ENCODE measurements around the gene THRB.
"Not testable (repeated sequence)": the region's sequence is repeated elsewhere in the genome, so short reads cannot be mapped to it uniquely, and the experiment has no call there.

THRB gene

GRCh38 chr3:24417730-24418129 lies 76.9 kb downstream of the THRB start:
- Histone ChIP-seq H3K4me3 (no peak overlapping the region), H3K27ac (no peak overlapping the region)

- no peak overlapping the region for H3K4me3 ChIP-seq
Measured at GRCh38 chr3:24416224-24416623, 78.4 kb downstream of the THRB start.

GRCh38 chr3:24415824-24416223 lies 78.8 kb downstream of the THRB start:
- Histone ChIP-seq H3K27ac (no peak overlapping the region), H3K4me3 (no peak overlapping the region)

More at GRCh38 chr3:24416224-24416623, 78.4 kb downstream of the THRB start:
- H3K27ac ChIP-seq, result no peak overlapping the region

GRCh38 chr3:24413662-24414061 lies 81.0 kb downstream of the THRB start:
- not testable (repeated sequence) for H3K4me3 ChIP-seq, H3K27ac ChIP-seq

- H3K4me3 ChIP-seq, result no peak overlapping the region
- no peak overlapping the region for H3K27ac ChIP-seq
Measured at GRCh38 chr3:24410860-24411259, 83.8 kb downstream of the THRB start.

- H3K4me3 ChIP-seq, result no peak overlapping the region
- no peak overlapping the region for H3K27ac ChIP-seq
Measured at GRCh38 chr3:24407980-24408680, 86.5 kb downstream of the THRB start.

GRCh38 chr3:24406900-24407299 lies 87.8 kb downstream of the THRB start:
- Histone ChIP-seq H3K4me3 (no peak overlapping the region), H3K27ac (no peak overlapping the region)

- H3K27ac ChIP-seq, result no peak overlapping the region
- no peak overlapping the region for H3K4me3 ChIP-seq
Measured at GRCh38 chr3:24405057-24405456, 89.6 kb downstream of the THRB start.

- H3K27ac ChIP-seq, result no peak overlapping the region
- no peak overlapping the region for H3K4me3 ChIP-seq
Measured at GRCh38 chr3:24401811-24402185, 92.9 kb downstream of the THRB start.

- no peak overlapping the region for H3K4me3 ChIP-seq
- H3K27ac ChIP-seq, result no peak overlapping the region
Measured at GRCh38 chr3:24401090-24401810, 93.4 kb downstream of the THRB start.

GRCh38 chr3:24400450-24400849 lies 94.2 kb downstream of the THRB start:
- Histone ChIP-seq H3K4me3 (no peak overlapping the region), H3K27ac (no peak overlapping the region)

GRCh38 chr3:24400015-24400414 lies 94.6 kb downstream of the THRB start:
- H3K27ac ChIP-seq, result no peak overlapping the region
- H3K4me3 ChIP-seq, result no peak overlapping the region

GRCh38 chr3:24399614-24400013 lies 95.0 kb downstream of the THRB start:
- Histone ChIP-seq H3K4me3 (no peak overlapping the region), H3K27ac (no peak overlapping the region)

- H3K27ac ChIP-seq, H3K4me3 ChIP-seq: not testable (repeated sequence)
Measured at GRCh38 chr3:24398712-24399111, 95.9 kb downstream of the THRB start.

- H3K4me3 ChIP-seq, result no peak overlapping the region
Measured at GRCh38 chr3:24396338-24396737, 98.3 kb downstream of the THRB start.

GRCh38 chr3:24394754-24395153 lies 99.9 kb downstream of the THRB start:
- no peak overlapping the region for H3K4me3 ChIP-seq
- H3K27ac ChIP-seq, result no peak overlapping the region

More at GRCh38 chr3:24396338-24396737, 98.3 kb downstream of the THRB start:
- no peak overlapping the region for H3K27ac ChIP-seq

GRCh38 chr3:24393316-24393715 lies 101.3 kb downstream of the THRB start:
- Histone ChIP-seq H3K27ac (no peak overlapping the region), H3K4me3 (no peak overlapping the region)

- no peak overlapping the region for H3K4me3 ChIP-seq
- peak overlapping the region in 1 of 21 experiments; percentile 41 for H3K27ac ChIP-seq
Measured at GRCh38 chr3:24390169-24391130, 104.2 kb downstream of the THRB start.

- H3K27ac ChIP-seq, result peak overlapping the region in 4 of 21 experiments; percentile 4 to 41 (median 19)
Measured at GRCh38 chr3:24389108-24390090, 105.3 kb downstream of the THRB start.

More at GRCh38 chr3:24389108-24390090, 105.3 kb downstream of the THRB start:
- H3K4me3 ChIP-seq, result no peak overlapping the region
